Glutamatergic neuron (in vitro differentiated cells): ENCODE measurements around the gene SH3YL1. TPM values are rescaled to one million over a fixed set of nuclear protein-coding genes. Genes with fewer than 3 reads are reported as not detected.

Source experiments
- DNase-seq: peaks from one replicate; pipeline ENCODE4 v3.0.0; 2022
- H3K27ac Mint-ChIP-seq: one replicate; pipeline ENCODE4 v1.8.0; 2020; ENCODE audit warnings: mild to moderate bottlenecking, mixed read lengths, inconsistent platforms; ENCODE audit not compliant: unreplicated experiment
- H3K27me3 Mint-ChIP-seq: one replicate; pipeline ENCODE4 v1.8.0; 2020; ENCODE audit warnings: mild to moderate bottlenecking, moderate library complexity, mixed read lengths, inconsistent platforms; ENCODE audit not compliant: unreplicated experiment
- H3K36me3 Mint-ChIP-seq: one replicate; pipeline ENCODE4 v1.8.0; 2020; ENCODE audit warnings: mild to moderate bottlenecking, mixed read lengths, inconsistent platforms; ENCODE audit not compliant: unreplicated experiment
- H3K4me1 Mint-ChIP-seq: one replicate; pipeline ENCODE4 v1.8.0; 2020; ENCODE audit warnings: mild to moderate bottlenecking, low read depth, mixed read lengths, inconsistent platforms; ENCODE audit not compliant: unreplicated experiment
- H3K4me3 Mint-ChIP-seq: one replicate; pipeline ENCODE4 v1.8.0; 2020; ENCODE audit warnings: mild to moderate bottlenecking, mixed read lengths, inconsistent platforms; ENCODE audit not compliant: unreplicated experiment
- H3K9me3 Mint-ChIP-seq: one replicate; pipeline ENCODE4 v1.8.0; 2020; ENCODE audit warnings: mild to moderate bottlenecking, moderate library complexity, mixed read lengths, inconsistent platforms; ENCODE audit not compliant: unreplicated experiment
- CTCF ChIP-seq: fragments of 200-600 bp; sonication (generic); IDR thresholded peaks from one replicate; pipeline ENCODE4 v1.5.0; 2021; ENCODE audit not compliant: partially characterized antibody, unreplicated experiment
- total RNA-seq: library from RNA; stranded (reverse); fragmentation: NEBNext Ultra II Directional; extraction: Animal tissue kit (Norgen Biotek cat#: 25700); gene quantifications from one replicate; pipeline ENCODE4 v1.2.1, GENCODE V29; 2021; ENCODE audit not compliant: unreplicated experiment

Gene SH3YL1
- total RNA-seq, 1 donor from 2014 or later: 21.4 TPM

- Mint-ChIP-seq H3K27ac (no peak overlapping the region), H3K27me3 (peaks cover 10% of the 10 kb centered on the region), H3K4me3 (no peak overlapping the region), H3K4me1 (peaks cover 12% of the 10 kb centered on the region), H3K36me3 (no peaks in the 10 kb centered on the region), H3K9me3 (no peaks in the 10 kb centered on the region)
- no peak for TF ChIP-seq CTCF
- no peak for DNase-seq
These were observed 18.8 kb upstream of the SH3YL1 start for GRCh38 chr2:282371-283263.

- Mint-ChIP-seq H3K27me3 (peaks cover 5% of the 10 kb centered on the region), H3K36me3 (no peaks in the 10 kb centered on the region), H3K27ac (no peak overlapping the region), H3K4me3 (no peak overlapping the region), H3K4me1 (peaks cover 9% of the 10 kb centered on the region), H3K9me3 (no peaks in the 10 kb centered on the region)
- TF ChIP-seq CTCF: no peak
- DNase-seq: no peak
These were observed 17.5 kb upstream of the SH3YL1 start for GRCh38 chr2:281381-281780.

- Mint-ChIP-seq H3K9me3 (no peaks in the 10 kb centered on the region), H3K27ac (no peak overlapping the region)
These were observed 16.8 kb upstream of the SH3YL1 start for GRCh38 chr2:280650-281110.

GRCh38 chr2:279956-280649 is 16.3 kb upstream of the SH3YL1 start:
- peaks cover 9% of the 10 kb centered on the region for H3K4me1 Mint-ChIP-seq
- no peaks in the 10 kb centered on the region for H3K36me3 Mint-ChIP-seq

More at GRCh38 chr2:280650-281110, 16.8 kb upstream of the SH3YL1 start:
- Mint-ChIP-seq H3K27me3 (peaks cover 3% of the 10 kb centered on the region), H3K4me1 (peaks cover 9% of the 10 kb centered on the region), H3K36me3 (no peaks in the 10 kb centered on the region), H3K4me3 (no peak overlapping the region)
- TF ChIP-seq CTCF: no peak
- DNase-seq: no peak

More at GRCh38 chr2:279956-280649, 16.3 kb upstream of the SH3YL1 start:
- no peak overlapping the region for H3K27ac Mint-ChIP-seq
- DNase-seq: no peak
- H3K4me3 Mint-ChIP-seq: no peak overlapping the region
- H3K9me3 Mint-ChIP-seq: no peaks in the 10 kb centered on the region
- no peak for TF ChIP-seq CTCF
- H3K27me3 Mint-ChIP-seq: peaks cover 3% of the 10 kb centered on the region
